Stimulated activated CD8-positive, alpha-beta memory T cell treated with anti-CD3 and anti-CD28 coated beads, Interleukin-7, amount 100 ng/mL, for 4 hours (primary cell): Measurements from ENCODE around the gene SLC13A1.

Source experiments
- DNase-seq, 2 donors: peaks; one replicate each; pipeline ENCODE4 v3.0.0-alpha.2; 2020; ENCODE audit warnings: low read depth in 2 of 2

Gene SLC13A1

GRCh38 chr7:123193235-123193634, 6.5 kb downstream of the SLC13A1 start:
- DNase-seq = no peak

- DNase-seq = no peak
These were observed 8.6 kb downstream of the SLC13A1 start for GRCh38 chr7:123191132-123191531.

GRCh38 chr7:123190109-123190831, 9.5 kb downstream of the SLC13A1 start:
- DNase-seq = no peak

DNA sequence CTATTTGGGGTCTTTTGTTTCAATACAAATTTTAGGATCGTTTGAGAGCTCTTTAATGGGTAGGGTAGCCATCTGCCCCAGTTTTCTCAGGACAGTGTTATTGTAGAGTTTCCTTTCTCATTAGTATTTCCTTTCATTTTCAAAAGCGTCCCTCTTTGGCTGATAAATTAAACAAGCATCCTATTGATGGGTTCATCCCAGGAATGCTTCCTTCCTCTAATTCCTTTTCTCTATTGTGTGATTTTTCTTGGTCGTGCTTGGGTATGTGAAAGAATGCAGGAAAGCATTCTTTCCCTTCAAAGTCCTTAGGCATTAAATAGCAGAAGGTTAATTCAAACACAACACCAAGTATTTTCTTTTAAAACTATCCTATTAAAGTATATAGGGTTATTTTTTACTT, 14.0 kb downstream of the SLC13A1 start:
- DNase-seq = no peak

GRCh38 chr7:123184271-123184670, 15.5 kb downstream of the SLC13A1 start:
- no peak for DNase-seq

GRCh38 chr7:123183431-123183830, 16.3 kb downstream of the SLC13A1 start:
- no peak for DNase-seq

DNA sequence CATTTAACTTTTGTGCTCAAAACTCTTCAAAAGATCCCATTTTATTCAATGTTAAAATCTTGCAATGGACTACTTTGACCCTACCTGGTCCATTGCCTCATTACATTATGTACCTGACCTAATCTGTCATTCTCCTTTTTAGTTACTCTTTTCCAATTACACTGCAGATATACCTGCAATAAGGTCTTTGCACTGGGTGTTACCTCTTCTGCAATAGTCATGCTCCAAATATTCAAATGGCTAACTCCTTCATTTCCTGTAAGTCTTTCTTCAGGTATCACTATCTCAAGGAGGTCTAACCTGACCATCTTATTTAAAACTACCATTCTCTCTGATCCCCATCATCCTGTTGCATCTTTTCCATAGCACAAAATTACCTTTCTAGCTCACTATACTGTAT, 22.3 kb downstream of the SLC13A1 start:
- DNase-seq = no peak

DNA sequence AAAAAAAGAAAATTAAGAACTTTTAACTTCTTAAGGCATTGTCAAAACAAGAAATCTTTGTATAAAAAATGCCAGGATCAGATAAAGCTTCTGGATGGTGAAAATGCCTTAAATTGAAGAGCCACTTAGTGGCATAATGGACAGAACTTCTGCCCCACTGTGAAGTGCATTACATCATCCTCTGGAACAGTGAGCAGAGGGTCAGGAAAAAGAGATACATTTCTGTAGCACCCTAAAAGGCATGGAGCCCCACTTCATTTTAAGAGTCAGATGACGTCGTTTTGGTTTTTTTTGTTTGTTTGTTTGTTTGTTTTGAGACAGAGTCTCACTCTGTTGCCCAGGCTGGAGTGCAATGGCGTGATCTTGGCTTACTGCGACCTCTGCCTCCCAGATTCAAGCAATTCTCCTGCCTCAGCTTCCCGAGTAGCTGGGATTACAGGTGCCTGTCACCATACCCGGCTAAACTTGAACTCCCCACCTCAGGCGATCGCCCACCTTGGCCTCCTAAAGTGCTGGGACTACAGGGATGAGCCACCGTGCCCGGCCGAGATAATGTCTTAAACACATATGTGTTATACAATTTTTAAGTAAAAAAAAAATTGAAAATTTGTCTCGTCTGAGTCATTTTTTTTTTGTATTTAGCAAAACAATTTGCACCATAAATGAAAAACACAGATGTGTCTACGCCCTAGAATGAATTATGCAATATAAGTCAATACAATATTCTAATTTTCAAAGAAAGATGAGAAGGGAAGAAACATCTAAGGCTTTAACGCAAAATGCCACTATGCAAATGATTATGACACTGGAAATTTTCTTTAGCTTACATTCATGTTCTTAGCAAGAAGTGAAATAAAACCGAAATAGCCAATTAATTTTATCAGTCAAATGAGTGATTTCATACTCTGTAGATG, 29.2 kb downstream of the SLC13A1 start:
- DNase-seq = no peak

DNA sequence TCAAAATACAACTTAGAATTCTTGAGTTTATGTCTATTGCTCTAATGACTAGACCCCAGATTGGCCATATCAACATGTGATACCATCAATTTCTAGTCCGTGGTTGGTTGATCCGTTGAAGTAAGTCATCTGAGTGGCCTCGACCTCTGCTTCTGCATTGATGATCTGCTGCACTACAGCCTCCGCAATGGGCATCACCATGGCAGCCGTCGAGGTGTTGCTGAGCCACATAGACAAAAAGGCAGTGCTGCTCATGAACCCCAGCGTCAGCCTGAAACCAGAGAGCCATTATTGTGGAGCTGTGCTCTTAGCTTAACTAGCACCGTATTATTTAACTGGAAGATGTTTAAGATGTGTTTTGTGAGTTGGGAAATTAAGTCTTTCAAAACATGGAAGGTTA, 30.7 kb downstream of the SLC13A1 start:
- DNase-seq = no peak

DNA sequence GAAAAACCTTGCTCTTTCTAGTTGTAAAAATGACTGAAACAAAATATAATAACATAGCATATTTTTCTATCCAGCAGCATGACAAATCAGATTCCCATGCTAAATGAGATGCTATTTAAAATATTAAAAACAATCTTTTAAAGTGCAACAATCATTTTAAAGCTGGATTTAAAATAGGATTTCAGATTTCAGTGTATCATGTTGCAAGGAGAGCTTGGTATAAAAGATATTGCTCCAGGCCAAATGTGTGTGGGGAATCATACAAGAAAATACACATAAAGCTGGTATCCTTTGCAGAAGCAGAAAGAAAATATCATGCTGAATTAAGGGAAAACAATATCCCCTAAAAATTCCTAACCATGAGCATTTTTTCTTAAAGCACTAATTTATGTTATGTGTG, 42.2 kb downstream of the SLC13A1 start:
- DNase-seq = no peak

DNA sequence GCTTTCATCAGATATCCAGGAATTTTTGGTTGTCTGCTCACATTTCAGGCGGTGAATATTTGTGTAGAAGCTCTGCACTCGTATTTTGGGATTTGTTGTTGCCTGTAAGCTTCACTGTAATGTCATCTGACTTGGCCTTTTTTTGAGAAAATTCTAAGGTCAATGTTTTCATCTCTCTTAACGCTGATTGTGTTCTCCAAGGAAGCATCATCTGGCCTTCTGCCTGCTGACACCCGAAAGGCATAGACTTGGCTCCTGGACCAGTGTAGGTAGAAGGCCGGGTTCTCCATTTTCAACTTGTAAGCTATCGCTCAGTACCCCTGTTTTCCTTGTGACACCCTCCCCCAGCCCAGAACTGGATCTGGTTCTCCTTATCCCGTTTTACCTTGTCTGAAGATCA, 44.2 kb downstream of the SLC13A1 start:
- no peak for DNase-seq

DNA sequence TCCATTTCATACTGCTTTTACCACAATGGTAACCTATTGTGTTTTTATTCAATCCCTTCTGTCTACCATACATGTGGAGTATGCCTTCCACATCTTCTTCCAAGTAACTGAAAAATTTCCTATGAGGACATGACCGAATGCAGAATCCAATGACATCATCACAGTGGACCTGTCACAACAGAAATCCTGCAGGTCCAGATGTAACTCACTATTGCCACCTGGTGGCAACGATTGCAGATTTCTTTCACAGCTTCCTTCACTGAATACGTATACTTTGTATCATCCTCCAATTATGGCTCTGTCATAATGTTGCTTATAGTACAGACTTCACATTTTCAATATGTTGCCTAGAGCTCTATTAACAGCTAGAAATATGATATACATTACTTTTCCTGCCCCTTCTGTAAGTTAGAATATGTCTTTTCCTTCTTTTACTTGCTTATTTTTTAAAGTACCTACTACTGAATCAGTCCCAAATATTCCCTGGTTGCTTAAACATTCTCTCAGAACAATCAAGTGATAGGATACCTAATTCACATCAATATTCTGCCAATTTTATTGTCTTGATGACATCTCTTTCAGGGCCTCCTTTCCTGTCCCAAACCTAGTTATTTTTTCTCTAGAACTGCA, 45.4 kb downstream of the SLC13A1 start:
- DNase-seq = no peak

DNA sequence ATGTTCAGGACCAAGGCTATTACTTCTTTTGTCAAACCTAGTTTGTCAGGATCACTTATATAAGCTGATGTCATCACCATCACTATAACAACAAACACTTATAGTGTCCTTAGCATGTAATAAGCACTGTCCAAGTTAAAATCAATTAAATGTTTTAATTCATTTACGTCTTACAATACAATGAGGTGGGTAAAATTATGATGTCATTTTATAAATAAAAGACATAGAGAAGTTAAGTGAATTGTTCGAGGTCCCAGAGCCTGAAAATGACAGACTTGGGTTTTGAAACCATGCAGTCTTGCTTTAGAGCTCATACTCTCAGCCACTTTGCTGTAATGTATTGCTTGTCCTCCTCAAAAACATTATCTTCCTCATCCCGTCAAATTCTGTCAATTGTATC, 48.3 kb downstream of the SLC13A1 start:
- DNase-seq = no peak

DNA sequence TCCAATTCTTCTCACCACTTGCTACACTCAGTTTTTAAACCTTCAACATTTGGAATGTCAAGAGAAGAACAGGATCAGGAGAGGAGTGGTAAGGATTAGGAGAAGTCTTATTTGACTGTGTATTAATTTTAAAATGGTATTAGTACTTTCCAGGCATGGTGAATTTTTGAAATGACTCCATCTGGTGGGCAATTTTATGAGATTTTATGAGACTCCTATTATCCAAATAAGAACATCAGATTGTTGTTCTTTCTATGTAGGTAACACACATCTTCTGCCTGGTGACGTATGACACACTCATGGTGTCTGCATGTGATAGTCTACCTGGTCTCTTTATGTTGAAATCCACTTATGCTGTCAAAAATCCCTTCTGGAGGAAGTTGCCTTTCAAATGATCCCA, 51.0 kb downstream of the SLC13A1 start:
- DNase-seq = no peak

DNA sequence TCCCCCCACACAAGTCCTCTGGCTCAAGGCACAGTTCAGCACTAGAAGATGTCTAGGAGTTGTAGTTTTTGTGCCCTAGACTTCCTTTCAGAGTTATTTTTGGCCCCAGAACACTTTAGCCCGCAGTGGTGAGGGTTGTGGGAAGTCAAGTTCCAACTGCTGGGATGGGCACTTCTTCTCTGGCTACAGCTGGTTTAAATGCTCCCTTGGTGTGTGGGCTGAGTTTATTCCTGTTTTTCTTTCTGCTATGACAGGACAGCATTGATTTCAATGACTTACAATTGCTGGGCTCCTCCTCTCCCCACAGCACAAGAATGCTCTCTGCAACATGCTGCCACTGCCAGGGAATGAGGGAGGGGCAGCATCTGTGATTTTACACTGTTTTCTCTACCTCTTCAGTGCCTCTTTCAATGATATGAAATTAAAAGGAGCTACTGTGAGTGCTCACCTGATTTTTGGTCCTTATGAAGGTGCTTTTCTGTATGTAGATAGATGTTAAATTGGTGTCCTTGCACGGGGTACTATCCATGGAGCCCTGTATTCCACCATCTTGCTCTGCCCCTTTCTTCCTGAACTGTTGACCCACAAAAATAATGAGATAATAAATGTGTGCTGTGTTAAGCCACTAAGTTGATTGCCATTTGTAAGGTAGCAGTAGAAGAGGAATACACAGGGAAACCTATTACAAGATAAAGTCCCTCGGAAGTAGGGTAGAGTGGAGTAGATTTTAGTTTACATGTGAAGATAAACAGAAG, 56.3 kb downstream of the SLC13A1 start:
- DNase-seq = no peak

DNA sequence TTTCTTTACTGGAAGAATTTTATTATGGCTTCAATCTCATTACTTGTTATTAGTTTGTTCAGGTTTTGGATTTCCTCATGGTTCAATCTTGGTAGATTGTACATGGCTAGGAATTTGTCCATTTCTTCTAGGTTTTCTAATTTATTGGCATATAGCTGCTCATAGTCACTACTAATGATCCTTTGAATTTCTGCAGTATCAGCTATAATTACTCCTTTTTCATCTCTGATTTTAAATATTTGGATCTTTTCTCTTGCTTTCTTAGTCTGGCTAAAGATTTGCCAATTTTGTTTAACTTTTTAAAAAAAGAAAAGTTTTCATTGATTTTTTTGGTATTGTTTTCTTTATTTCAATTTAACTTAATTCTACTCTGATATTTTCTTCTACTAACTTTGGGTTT, 59.2 kb downstream of the SLC13A1 start:
- no peak for DNase-seq

GRCh38 chr7:123135960-123136359, 63.8 kb downstream of the SLC13A1 start:
- DNase-seq = no peak

- no peak for DNase-seq
These were observed 65.8 kb downstream of the SLC13A1 start for GRCh38 chr7:123133924-123134323.

DNA sequence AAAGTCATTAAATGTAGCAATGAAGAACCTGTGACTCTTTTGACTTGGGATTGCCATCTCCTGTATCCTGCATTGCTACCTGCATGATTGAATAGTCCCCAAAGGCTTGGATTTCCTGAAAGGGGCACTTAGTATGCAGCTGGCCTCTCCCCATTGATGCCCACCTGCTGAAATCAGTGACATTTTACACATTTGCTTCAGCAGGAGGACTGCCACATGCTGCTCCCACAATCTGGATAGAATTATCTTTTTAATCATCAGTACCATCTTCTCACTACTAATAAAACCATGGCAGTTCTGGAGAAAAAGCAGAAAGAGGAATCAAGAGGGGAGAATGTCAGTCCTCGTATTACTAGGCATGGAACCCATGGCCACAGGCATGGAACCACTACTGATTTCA, 67.8 kb downstream of the SLC13A1 start:
- DNase-seq = no peak

GRCh38 chr7:123131556-123131955, 68.2 kb downstream of the SLC13A1 start:
- DNase-seq = no peak

DNA sequence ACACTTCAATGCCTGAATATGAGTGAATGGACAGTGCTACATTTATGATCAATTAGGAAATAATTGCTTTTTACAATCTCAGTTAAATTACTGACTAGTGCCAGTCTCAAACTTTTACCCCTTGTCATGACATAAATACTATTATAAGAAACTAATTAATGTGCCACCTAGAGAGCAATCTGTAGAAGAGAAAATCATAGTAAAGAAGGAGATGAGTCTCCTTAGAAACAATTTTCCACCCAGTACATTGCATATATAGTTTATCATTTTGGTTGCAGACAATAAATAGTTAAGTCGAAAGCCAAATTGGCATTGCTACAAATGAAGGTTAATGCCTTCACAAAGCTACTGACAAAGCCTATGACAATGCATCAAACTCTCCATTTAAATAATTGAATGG, 68.6 kb downstream of the SLC13A1 start:
- no peak for DNase-seq

DNA sequence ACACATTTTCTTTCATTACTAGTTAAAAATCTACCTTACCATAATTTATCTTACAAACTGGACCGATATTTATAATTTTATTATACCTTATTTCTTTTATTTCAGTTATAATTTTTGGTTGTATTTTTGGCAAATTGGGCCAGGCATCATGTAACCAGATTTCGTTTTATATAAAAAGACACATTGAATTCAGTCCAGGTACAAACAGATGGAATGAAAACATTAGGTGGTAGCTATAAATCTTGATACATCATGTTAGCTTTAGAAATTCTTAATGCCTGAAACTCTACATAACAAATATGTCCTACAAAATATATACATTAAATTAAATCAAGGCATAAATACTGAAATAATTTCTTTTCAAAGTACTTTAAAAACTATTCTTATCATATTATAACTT, 73.1 kb downstream of the SLC13A1 start:
- no peak for DNase-seq
